GM21360 (cell line): Measurements from ENCODE around the gene PRR14L.
"Not testable (repeated sequence)": the region's sequence is repeated elsewhere in the genome, so short reads cannot be mapped to it uniquely, and the experiment has no call there.

Source experiments
- ATAC-seq: cut with Tn5 transposase; IDR thresholded peaks from one replicate; pipeline ENCODE4 v1.9.1; 2021; ENCODE audit warnings: mild to moderate bottlenecking, moderate library complexity; ENCODE audit not compliant: unreplicated experiment

PRR14L gene

DNA sequence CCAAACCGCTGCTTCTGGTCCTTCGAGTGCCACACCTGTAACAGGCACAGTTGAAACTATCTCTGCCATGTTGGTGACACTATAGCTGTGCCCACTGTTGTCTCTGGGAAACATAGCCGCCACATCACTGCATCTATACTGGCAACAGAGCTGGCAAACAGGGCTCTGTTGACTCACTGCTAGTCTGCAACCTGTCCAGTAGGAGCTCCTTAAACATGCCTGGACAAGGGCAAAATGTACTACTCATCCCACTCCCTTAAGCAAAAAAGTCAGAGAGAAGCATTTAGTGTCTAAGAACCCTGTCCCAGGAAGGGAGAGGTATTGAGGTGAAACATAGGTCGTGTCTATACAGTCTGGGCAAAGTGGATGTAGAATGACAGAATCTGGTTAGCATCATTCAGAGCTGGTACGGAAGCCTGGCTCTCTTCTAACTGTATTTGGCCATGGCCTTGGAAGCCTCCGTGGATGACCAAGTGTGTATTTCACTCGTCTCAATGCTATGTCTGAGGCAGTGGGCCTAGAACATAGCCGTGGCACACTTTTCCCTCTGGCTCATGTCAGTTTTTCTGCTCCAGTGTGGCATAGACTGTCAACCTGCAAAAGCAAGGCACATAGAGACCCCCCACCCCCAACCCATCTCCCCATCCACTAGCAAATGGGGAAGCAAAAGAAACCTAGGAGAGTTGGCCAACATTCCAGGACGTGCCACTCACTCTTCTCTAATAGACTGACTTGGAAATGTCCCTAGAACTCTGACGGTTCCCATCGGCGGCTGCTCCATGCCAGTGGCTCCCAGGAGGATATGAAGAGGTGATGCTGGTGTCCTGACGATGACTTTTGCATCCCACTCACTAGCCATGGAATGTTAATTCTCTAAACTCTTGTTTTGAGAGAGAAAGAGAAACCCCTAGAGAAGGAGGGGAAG lies 66.5 kb downstream of the PRR14L start:
- no peak for ATAC-seq

DNA sequence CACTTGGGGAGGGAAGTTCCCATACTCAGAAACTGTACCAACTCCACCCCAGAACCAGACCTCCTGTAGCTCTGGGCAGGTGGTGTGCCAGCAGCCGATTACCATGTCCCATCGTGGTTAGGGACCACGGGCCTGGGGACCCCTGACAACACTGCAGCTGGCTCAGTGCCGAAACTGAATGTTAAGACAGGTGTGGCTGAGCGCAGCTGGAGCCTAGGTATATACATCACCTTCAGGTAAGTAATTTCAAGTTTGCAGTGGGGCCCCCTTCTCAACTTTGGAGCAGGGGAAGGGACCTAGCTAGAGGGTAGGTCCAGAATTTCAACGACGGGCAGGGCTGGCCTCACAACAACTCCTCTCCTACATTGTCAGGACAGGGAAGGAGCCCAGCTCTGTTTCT lies 67.2 kb downstream of the PRR14L start:
- no peak for ATAC-seq

GRCh38 chr22:31681349-31682345 lies 68.3 kb downstream of the PRR14L start:
- no peak for ATAC-seq

DNA sequence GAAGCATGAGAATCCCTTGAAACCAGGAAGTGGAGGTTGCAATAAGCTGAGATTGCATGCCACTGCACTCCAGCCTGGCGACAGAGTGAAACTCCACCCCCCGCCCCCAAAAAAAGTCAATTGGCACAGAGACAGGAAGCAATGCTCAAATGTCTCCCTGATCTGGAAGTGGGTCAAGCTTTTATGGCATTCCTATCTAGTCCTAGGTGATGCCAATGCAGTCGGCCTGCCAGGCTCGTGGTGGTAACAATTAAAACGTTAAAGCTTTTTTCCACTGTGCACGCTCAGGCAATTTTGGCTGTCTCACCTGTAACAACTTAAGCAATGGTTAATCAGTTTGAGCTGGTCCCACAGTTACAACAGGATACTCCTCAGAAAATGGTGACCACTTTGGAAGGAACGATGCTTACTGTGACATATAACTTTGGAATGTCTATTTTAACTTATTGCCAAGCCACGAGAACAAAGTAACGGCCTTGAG lies 69.0 kb downstream of the PRR14L start:
- no peak for ATAC-seq

DNA sequence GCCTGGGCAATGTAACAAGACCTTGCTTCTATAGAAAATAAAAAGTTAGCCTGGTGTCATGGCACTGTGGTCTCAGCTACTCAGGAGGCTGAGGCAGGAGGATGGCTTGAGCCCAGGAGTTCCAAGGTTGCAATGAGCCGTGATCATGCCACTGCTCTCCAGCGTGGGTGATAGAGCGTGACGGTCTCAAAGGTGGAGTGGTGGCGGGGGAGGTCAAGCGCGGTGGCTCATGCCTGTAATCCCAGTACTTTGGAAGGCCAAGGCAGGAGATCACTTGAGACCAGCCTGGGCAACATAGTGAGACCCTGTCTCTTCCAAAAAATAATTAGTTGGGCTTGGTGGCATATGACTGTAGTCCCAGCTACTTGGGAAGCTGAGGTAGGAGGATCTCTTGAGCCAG lies 71.2 kb downstream of the PRR14L start:
- ATAC-seq, result no peak

- ATAC-seq, result peak; percentile 76
These were observed 73.2 kb downstream of the PRR14L start for GRCh38 chr22:31676700-31677099.

DNA sequence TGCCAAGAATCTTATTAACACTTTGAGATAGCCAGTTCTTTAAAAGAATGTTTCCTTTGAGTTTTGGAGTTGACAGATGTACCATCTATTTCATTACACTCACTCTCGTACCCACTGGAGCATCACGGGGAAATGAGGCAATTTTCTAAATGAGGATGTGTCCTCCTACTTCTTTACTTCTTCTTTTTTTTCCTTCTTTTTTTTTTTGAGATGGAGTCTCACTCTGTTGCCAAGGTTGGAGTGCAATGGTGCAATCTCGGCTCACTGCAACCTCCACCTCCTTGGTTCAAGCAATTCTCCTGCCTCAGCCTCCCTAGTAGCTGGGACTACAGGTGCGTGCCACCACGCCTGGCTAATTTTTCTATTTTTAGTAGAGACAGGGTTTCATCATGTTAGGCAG lies 75.7 kb downstream of the PRR14L start:
- not testable (repeated sequence) for ATAC-seq

DNA sequence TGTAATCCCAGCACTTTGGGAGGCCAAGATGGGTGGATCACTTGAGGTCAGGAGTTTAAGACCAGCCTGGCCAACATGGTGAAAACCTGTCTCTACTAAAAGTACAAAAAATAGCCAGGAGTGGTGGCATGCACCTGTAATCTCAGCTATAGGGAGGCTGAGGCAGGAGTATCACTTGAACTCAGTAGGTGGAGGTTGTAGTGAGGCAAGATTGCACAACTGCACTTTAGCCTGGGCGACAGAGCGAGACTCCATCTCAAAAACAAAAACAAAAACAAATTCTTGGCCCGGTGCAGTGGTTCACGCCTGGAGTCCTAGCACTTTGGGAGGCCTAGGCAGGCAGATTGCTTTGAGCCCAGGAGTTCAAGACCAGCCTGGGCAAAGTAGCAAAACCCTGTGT lies 81.1 kb downstream of the PRR14L start:
- not testable (repeated sequence) for ATAC-seq

GRCh38 chr22:31662668-31663037 lies 87.3 kb downstream of the PRR14L start:
- ATAC-seq, result no peak

GRCh38 chr22:31661851-31662667 lies 87.9 kb downstream of the PRR14L start, which contains the start of gene PISD:
Gene PISD (minus strand): TSS chr22:31662215. CDS start chr22:31662208, 7 bp downstream.
- ATAC-seq, result peak; percentile 74

- ATAC-seq, result not testable (repeated sequence)
These were observed 89.0 kb downstream of the PRR14L start for GRCh38 chr22:31660860-31661341.

DNA sequence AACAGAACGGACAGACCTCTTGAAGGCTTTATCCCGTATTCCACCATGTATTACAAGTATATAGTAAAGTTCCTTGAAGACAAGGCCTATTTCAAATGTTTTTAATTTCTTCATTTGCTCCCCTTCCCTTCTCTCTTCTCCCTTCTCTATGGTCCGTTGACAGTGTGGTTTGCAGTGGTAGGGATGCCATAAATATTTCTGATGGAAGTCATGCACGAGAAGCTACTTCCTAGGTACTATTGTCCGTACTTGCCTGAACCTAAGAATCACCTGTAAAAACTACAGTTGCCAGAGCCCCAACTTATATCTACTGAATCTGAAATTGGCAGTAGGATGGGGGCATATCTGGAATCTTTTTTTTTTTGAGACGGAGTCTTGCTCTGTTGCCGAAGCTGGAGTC lies 90.7 kb downstream of the PRR14L start:
- no peak for ATAC-seq

DNA sequence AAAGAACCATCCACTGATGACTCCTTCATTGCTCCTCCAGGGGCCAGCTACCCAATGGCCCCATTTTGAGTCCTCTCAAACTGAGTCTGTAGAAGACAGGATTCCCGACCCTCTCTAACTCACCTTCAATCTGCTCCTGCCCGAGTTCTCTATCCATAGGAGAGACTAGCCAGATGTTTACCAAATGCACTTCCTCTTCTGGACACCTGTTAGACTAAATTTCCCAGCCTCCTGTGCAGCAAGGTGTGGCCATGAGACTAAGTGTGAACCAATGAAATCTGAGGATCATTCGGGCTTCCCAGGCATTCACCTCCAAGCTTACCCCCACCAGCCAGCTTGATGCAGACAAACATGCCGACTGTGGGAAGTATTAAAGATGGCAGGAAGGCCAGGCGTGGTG lies 95.5 kb downstream of the PRR14L start:
- ATAC-seq, result no peak

DNA sequence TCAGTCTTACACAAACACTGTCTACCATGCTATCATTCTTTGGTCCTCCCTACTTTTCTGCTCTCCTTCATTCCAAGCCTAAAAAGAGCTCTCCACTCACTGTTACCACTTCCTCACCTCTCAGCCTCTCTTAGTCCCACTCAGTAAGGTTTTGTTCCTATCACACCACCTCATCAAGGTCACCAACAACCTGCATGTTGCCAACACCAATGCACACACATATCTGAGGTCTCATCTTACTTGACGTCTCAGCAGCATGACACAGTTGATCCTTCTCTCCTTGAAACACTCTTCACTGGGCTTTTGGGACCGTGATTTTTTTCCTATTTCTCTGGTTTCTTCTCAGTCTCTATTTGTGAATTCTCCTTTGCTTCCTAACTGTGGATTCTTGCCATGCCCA lies 96.0 kb downstream of the PRR14L start:
- ATAC-seq, result no peak

GRCh38 chr22:31652911-31653684 lies 96.8 kb downstream of the PRR14L start:
- no peak for ATAC-seq

GRCh38 chr22:31652088-31652487 lies 97.8 kb downstream of the PRR14L start:
- no peak for ATAC-seq

DNA sequence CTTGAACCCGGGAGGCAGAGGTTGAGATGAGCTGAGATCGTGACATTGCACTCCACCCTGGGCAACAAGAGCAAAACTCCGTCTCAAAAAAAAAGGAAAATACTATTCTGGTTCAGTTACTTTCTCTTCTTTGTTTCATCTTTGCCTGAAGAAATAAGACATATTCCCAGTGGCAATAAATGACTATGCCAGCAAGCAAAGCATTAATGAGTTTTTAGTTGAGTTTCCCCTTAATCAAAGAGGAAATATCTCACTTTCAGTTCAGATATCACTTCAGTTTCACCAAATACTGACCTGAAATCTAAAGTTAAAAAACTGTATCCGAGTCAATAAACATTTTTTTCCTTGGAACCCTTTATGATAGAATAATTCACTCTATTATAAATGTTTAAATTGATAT lies 98.3 kb downstream of the PRR14L start:
- ATAC-seq, result no peak

- no peak for ATAC-seq
These were observed 99.5 kb downstream of the PRR14L start for GRCh38 chr22:31650391-31650790.

- ATAC-seq, result no peak
These were observed 102.2 kb downstream of the PRR14L start for GRCh38 chr22:31647523-31648320.
